SK-N-SH (cell line): ENCODE results near the gene RNF32. TPM values are rescaled to one million over a fixed set of nuclear protein-coding genes. Genes with fewer than 3 reads are reported as not detected.

ENCODE experiments used
- CTCF ChIA-PET: fragments of 300-600, 350-600 bp; formaldehyde crosslinking; extraction: SDS; loops from one replicate; lab custom pipeline; 2021; lab: Yijun Ruan, JAX
- POLR2A ChIA-PET: fragments of 350-600 bp; sonication (Branson Sonifier 250); formaldehyde crosslinking; extraction: SDS; loops from one replicate; lab custom pipeline; 2020; ENCODE audit warnings: antibody characterized with exemption, inconsistent platforms; lab: Yijun Ruan, JAX
- DNase-seq: peaks from one replicate; pipeline ENCODE4 v3.0.0; 2012
- H2AFZ ChIP-seq: fragments of 200-600 bp; sonication (generic); 2 replicates; pipeline ENCODE4 v1.8.1; 2016; ENCODE audit warnings: antibody characterized with exemption, mild to moderate bottlenecking, low read depth
- H3F3A ChIP-seq: fragments of 200-600 bp; sonication (generic); replicated peaks from 2 replicates; pipeline ENCODE3; 2016; ENCODE audit warnings: antibody characterized with exemption, mild to moderate bottlenecking; ENCODE audit not compliant: insufficient read depth
- H3K27ac ChIP-seq, 2 experiments: fragments of 200-500 bp in 1 of 2; fragments of 200-600 bp in 1 of 2; sonication (Bioruptor generic) in 1 of 2; sonication (generic), shearing (Covaris generic) in 1 of 2; 2 replicates each; pipeline versions ENCODE4 v1.5.1 to v1.6.1; 2014 to 2016; ENCODE audit warnings: low read depth in 2 of 2, inconsistent platforms in 1 of 2, low read length in 1 of 2, mild to moderate bottlenecking in 1 of 2, mixed read lengths in 1 of 2
- H3K27me3 ChIP-seq: fragments of 200-600 bp; sonication (generic), shearing (Covaris generic); 2 replicates; pipeline ENCODE4 v1.6.1; 2016; ENCODE audit warnings: mixed run types; ENCODE audit not compliant: insufficient read depth
- H3K36me3 ChIP-seq, 2 experiments: fragments of 200-500 bp in 1 of 2; fragments of 200-600 bp in 1 of 2; sonication (Bioruptor generic) in 1 of 2; sonication (generic) in 1 of 2; replicated peaks in 1 of 2; 2 replicates each; pipeline versions ENCODE3 to v1.5.1; 2014 to 2016; ENCODE audit warnings: low read length in 1 of 2, mild to moderate bottlenecking in 1 of 2; ENCODE audit not compliant: insufficient read depth in 2 of 2, control insufficient read depth in 1 of 2
- H3K4me1 ChIP-seq, 2 experiments: fragments of 200-500 bp in 1 of 2; fragments of 200-600 bp in 1 of 2; sonication (Bioruptor generic) in 1 of 2; sonication (generic), shearing (Covaris generic) in 1 of 2; 2 replicates each; pipeline versions ENCODE4 v1.5.1 to v1.6.1; 2014 to 2016; ENCODE audit warnings: low read depth in 1 of 2, low read length in 1 of 2, mixed run types in 1 of 2; ENCODE audit not compliant: insufficient read depth in 2 of 2, control insufficient read depth in 1 of 2
- H3K4me2 ChIP-seq: fragments of 200-600 bp; sonication (generic), shearing (Covaris generic); 2 replicates; pipeline ENCODE4 v1.6.1; 2017; ENCODE audit warnings: mixed run types
- H3K4me3 ChIP-seq, 2 experiments: fragments of 200-500 bp in 1 of 2; fragments of 200-600 bp in 1 of 2; sonication (Bioruptor generic) in 1 of 2; sonication (generic), shearing (Covaris generic) in 1 of 2; 2 replicates each; pipeline versions ENCODE4 v1.5.1 to v1.8.1; 2014 to 2016; ENCODE audit warnings: low read depth in 2 of 2, inconsistent platforms in 1 of 2, low read length in 1 of 2, mild to moderate bottlenecking in 1 of 2, mixed read lengths in 1 of 2, moderate library complexity in 1 of 2
- H3K79me2 ChIP-seq: fragments of 200-600 bp; sonication (generic); 2 replicates; pipeline ENCODE4 v1.8.1; 2017; ENCODE audit warnings: mild to moderate bottlenecking; ENCODE audit not compliant: insufficient read depth
- H3K9ac ChIP-seq: fragments of 200-600 bp; sonication (generic); 2 replicates; pipeline ENCODE4 v1.6.1; 2017; ENCODE audit warnings: mixed run types
- H3K9me2 ChIP-seq: fragments of 200-600 bp; sonication (generic); 2 replicates; pipeline ENCODE4 v1.6.1; 2017; ENCODE audit warnings: mixed run types
- H3K9me3 ChIP-seq: fragments of 200-600 bp; sonication (generic); 2 replicates; pipeline ENCODE4 v1.6.1; 2017; ENCODE audit warnings: mixed run types, mild to moderate bottlenecking, moderate library complexity
- H4K20me1 ChIP-seq: fragments of 200-600 bp; sonication (generic); 2 replicates; pipeline ENCODE4 v1.6.1; 2017; ENCODE audit warnings: mild to moderate bottlenecking, mixed run types; ENCODE audit not compliant: insufficient read depth
- CTCF ChIP-seq: fragments of 200-600 bp; sonication (generic); IDR thresholded peaks from 2 replicates; pipeline ENCODE4 v1.6.1; 2017; ENCODE audit warnings: antibody characterized with exemption, mild to moderate bottlenecking, moderate library complexity
- ELF1 ChIP-seq: IDR thresholded peaks from 2 replicates; pipeline ENCODE4 v1.4.0; 2012
- EP300 ChIP-seq, 2 experiments: IDR thresholded peaks; 2 replicates each; pipeline versions ENCODE4 v1.4.0 to v1.6.1; 2012; ENCODE audit warnings: borderline replicate concordance in 1 of 2, low read depth in 1 of 2, low read length in 1 of 2
- FOXJ3 ChIP-seq: sonication (generic); formaldehyde crosslinking; IDR thresholded peaks from 2 replicates; pipeline ENCODE4 v1.5.1; 2020; ENCODE audit warnings: mild to moderate bottlenecking, missing genetic modification reagents
- GATA2 ChIP-seq: sonication (generic); formaldehyde crosslinking; IDR thresholded peaks from 2 replicates; pipeline ENCODE4 v1.5.0; 2020; ENCODE audit warnings: mild to moderate bottlenecking, missing genetic modification reagents
- IRF3 ChIP-seq: fragments of 150-350 bp; IDR thresholded peaks from 2 replicates; pipeline ENCODE4 v1.6.1; 2016; ENCODE audit warnings: mild to moderate bottlenecking, low read depth, low read length
- MAX ChIP-seq: IDR thresholded peaks from 2 replicates; pipeline ENCODE4 v1.4.0; 2012; ENCODE audit warnings: low read depth
- NFIC ChIP-seq: IDR thresholded peaks from 2 replicates; pipeline ENCODE4 v1.4.0; 2012; ENCODE audit warnings: borderline replicate concordance
- PBX3 ChIP-seq: IDR thresholded peaks from 2 replicates; pipeline ENCODE4; 2012
- RAD21 ChIP-seq: IDR thresholded peaks from 2 replicates; pipeline ENCODE4 v1.6.1; 2012; ENCODE audit warnings: mild to moderate bottlenecking, low read length
- REST ChIP-seq: IDR thresholded peaks from 2 replicates; pipeline ENCODE4 v1.6.1; 2012; ENCODE audit warnings: mild to moderate bottlenecking, low read depth, low read length, moderate library complexity
- SIN3A ChIP-seq: IDR thresholded peaks from 2 replicates; pipeline ENCODE4 v1.6.1; 2012; ENCODE audit warnings: low read depth, mild to moderate bottlenecking, low read length, moderate library complexity, borderline replicate concordance
- TEAD4 ChIP-seq: IDR thresholded peaks from 2 replicates; pipeline ENCODE4 v1.4.0; 2012; ENCODE audit warnings: mild to moderate bottlenecking, borderline replicate concordance; ENCODE audit not compliant: insufficient read depth
- USF1 ChIP-seq: IDR thresholded peaks from 2 replicates; pipeline ENCODE4 v1.4.0; 2012; ENCODE audit warnings: low read depth, borderline replicate concordance
- USF2 ChIP-seq: fragments of 150-350 bp; IDR thresholded peaks from 2 replicates; pipeline ENCODE4 v1.6.1; 2017; ENCODE audit warnings: antibody characterized with exemption, low read length, low read depth, borderline replicate concordance
- YY1 ChIP-seq: IDR thresholded peaks from 2 replicates; pipeline ENCODE4 v1.4.0; 2012; ENCODE audit warnings: low read depth, mild to moderate bottlenecking
- WGBS: methylation state at CpG from one replicate; pipeline ENCODE4 v1.1.6; 2017; ENCODE audit warnings: low lambda C conversion rate; 5-methylcytosine and 5-hydroxymethylcytosine counted together
- polyA plus RNA-seq, 3 experiments: library from polyadenylated mRNA; depleted of rRNA; stranded (reverse); fragments of >200 nt; gene quantifications; 2 replicates each; pipeline ENCODE4 v1.2.3, GENCODE V29; 2012

Gene RNF32
- polyA plus RNA-seq, 1 of the 3 experiments (the other 2 are of a cell fraction) = 2.3 TPM

- POLR2A ChIA-PET = no interaction called here
- H3K27me3 ChIP-seq = no peaks in the 10 kb centered on the region
- peaks cover 0 to 4% of the 10 kb centered on the region in 2 experiments; a peak in 1 of 4 replicates for H3K4me1 ChIP-seq
- H3F3A ChIP-seq = no peaks in the 10 kb centered on the region
- WGBS = 86% methylated on average over 4 of the region's 4 CpGs
- no peaks in the 10 kb centered on the region for H3K36me3 ChIP-seq
- CTCF ChIA-PET = no interaction called here
- H3K79me2 ChIP-seq = no peaks in the 10 kb centered on the region
- no peak overlapping the region for H2AFZ ChIP-seq
- TF ChIP-seq TEAD4 = no peak
- no peak for TF ChIP-seq NFIC
- TF ChIP-seq USF1 = no peak
- no peak for TF ChIP-seq GATA2 (CRISPR knock-in tag)
- no peak for TF ChIP-seq IRF3
- no peak for TF ChIP-seq RAD21
- no peak for TF ChIP-seq PBX3
- TF ChIP-seq CTCF = no peak
- TF ChIP-seq YY1 = no peak
- no peak for TF ChIP-seq FOXJ3 (CRISPR knock-in tag)
- H3K9me2 ChIP-seq = no peaks in the 10 kb centered on the region
- no peak overlapping the region for H3K27ac ChIP-seq
- no peak overlapping the region for H3K4me3 ChIP-seq
- H3K4me2 ChIP-seq = no peak overlapping the region
- H4K20me1 ChIP-seq = no peaks in the 10 kb centered on the region
- H3K9me3 ChIP-seq = no peaks in the 10 kb centered on the region
- H3K9ac ChIP-seq = no peak overlapping the region
- no peak for DNase-seq
Observed at GRCh38 chr7:156655983-156656382, 15.4 kb downstream of the RNF32 start.

- Histone ChIP-seq H3K4me2 (no peak overlapping the region), H3K4me3 (no peak overlapping the region), H3K27ac (no peak overlapping the region), H3K27me3 (no peaks in the 10 kb centered on the region), H3K9ac (no peak overlapping the region), H3K36me3 (no peaks in the 10 kb centered on the region), H2AFZ (no peak overlapping the region), H4K20me1 (no peaks in the 10 kb centered on the region), H3K4me1 (peaks cover 0 to 4% of the 10 kb centered on the region in 2 experiments; a peak in 1 of 4 replicates), H3K79me2 (no peaks in the 10 kb centered on the region), H3F3A (no peaks in the 10 kb centered on the region), H3K9me3 (no peaks in the 10 kb centered on the region), H3K9me2 (no peaks in the 10 kb centered on the region)
- CTCF ChIA-PET = interaction anchor here (1.0 to 1.3 kb wide), 3 partner anchors 10 to 47 kb away, joined by 3 read pairs; no protein-coding TSS in a partner anchor
- POLR2A ChIA-PET = no interaction called here
- 83% methylated on average over 7 of the region's 7 CpGs for WGBS
- no peak for DNase-seq
- TF ChIP-seq REST (no peak), USF2 (no peak), NFIC (no peak), EP300 (IDR thresholded peaks at IDR 0.05; ENCODE audit: borderline replicate concordance in 1 of 2, low read depth in 1 of 2, low read length in 1 of 2) (no peak), ELF1 (no peak), SIN3A (no peak), MAX (no peak), FOXJ3 (CRISPR knock-in tag) (no peak), PBX3 (no peak)
Observed at GRCh38 chr7:156656598-156656997, 16.0 kb downstream of the RNF32 start.
